Spleen (tissue), 11 donors: ENCODE results near the gene RFX4. TPM values are rescaled to one million over a fixed set of nuclear protein-coding genes. Genes with fewer than 3 reads are reported as not detected.

Experiments used
- DNase-seq: peaks from one replicate; pipeline ENCODE4 v3.0.0-alpha.2; 2020
- H3K27ac ChIP-seq, 8 donors: fragments of 200-600 bp; sonication (generic) in 7 of 8; 1 replicate in 4 of 8; 2 replicates in 4 of 8; pipeline versions ENCODE4 v1.5.0 to v1.8.0; 2016 to 2021; ENCODE audit warnings: inconsistent platforms in 4 of 8, mild to moderate bottlenecking in 4 of 8, moderate library complexity in 1 of 8
- H3K27me3 ChIP-seq, 7 donors: fragments of 200-600 bp; sonication (generic) in 6 of 7; replicated peaks in 1 of 7; 1 replicate in 4 of 7; 2 replicates in 3 of 7; pipeline versions ENCODE4 v1.5.0 to v1.8.0; 2016 to 2021; ENCODE audit warnings: inconsistent platforms in 3 of 7, mild to moderate bottlenecking in 1 of 7
- H3K36me3 ChIP-seq, 6 donors: fragments of 200-600 bp; sonication (generic) in 5 of 6; 1 replicate in 4 of 6; 2 replicates in 2 of 6; pipeline versions ENCODE4 v1.5.0 to v1.8.0; 2016 to 2021; ENCODE audit warnings: inconsistent platforms in 2 of 6
- H3K4me1 ChIP-seq, 6 donors: fragments of 200-600 bp; sonication (generic) in 5 of 6; 1 replicate in 3 of 6; 2 replicates in 3 of 6; pipeline versions ENCODE4 v1.5.0 to v1.8.0; 2016 to 2021; ENCODE audit warnings: inconsistent platforms in 3 of 6
- H3K4me3 ChIP-seq, 8 donors: fragments of 200-600 bp; sonication (generic) in 7 of 8; 1 replicate in 4 of 8; 2 replicates in 4 of 8; pipeline versions ENCODE4 v1.5.0 to v1.8.0; 2016 to 2021; ENCODE audit warnings: inconsistent platforms in 4 of 8, mild to moderate bottlenecking in 4 of 8, moderate library complexity in 2 of 8
- H3K9me3 ChIP-seq, 8 donors: fragments of 200-600 bp; sonication (generic) in 7 of 8; 1 replicate in 4 of 8; 2 replicates in 4 of 8; pipeline versions ENCODE4 v1.5.0 to v1.8.0; 2016 to 2021; ENCODE audit warnings: inconsistent platforms in 4 of 8
- CTCF ChIP-seq, 11 experiments: fragments of 200-600 bp in 7 of 11; fragments of 450-650 bp in 4 of 11; sonication (generic) in 4 of 11; IDR thresholded peaks in 8 of 11; conservative IDR thresholded peaks in 3 of 11; 1 replicate in 7 of 11; 2 replicates in 4 of 11; pipeline versions ENCODE4 v1.4.0 to v1.8.0; 2016 to 2021; ENCODE audit warnings: antibody characterized with exemption in 11 of 11, inconsistent platforms in 4 of 11, mild to moderate bottlenecking in 1 of 11
- POLR2A ChIP-seq, 3 donors: fragments of 450-650 bp; IDR thresholded peaks; one replicate each; pipeline ENCODE4 v1.5.1; 2017; ENCODE audit warnings: antibody characterized with exemption in 3 of 3, mild to moderate bottlenecking in 1 of 3
- POLR2AphosphoS5 ChIP-seq, 3 donors: sonication (generic); formaldehyde crosslinking; IDR thresholded peaks; one replicate each; pipeline ENCODE4 v1.5.1; 2017; ENCODE audit warnings: antibody characterized with exemption in 3 of 3
- WGBS, 5 donors: extraction: QIAGEN DNeasy Blood & Tissue Kit in 3 of 5; methylation state at CpG; one replicate each; pipeline versions ENCODE4 v1.1.5 to v1.1.7; 2013 to 2018; 5-methylcytosine and 5-hydroxymethylcytosine counted together
- intact Hi-C: fragments of 100-400 bp; cut with DNase I; formaldehyde crosslinking; loops from one replicate; pipeline ENCODE4 v1.15.0; 2023; ENCODE audit warnings: low total_unique reads
- polyA plus RNA-seq, 3 donors: library from polyadenylated mRNA; stranded (reverse); fragments of 200-250 nt; gene quantifications; one replicate each; pipeline ENCODE4 v1.2.1, GENCODE V29; 2013
- total RNA-seq, 7 donors: library from RNA; depleted of rRNA in 3 of 7; stranded (reverse); fragments of >200 nt in 3 of 7; fragmentation: NEBNext Ultra II Directional in 4 of 7; extraction: Animal tissue kit (Norgen Biotek cat#: 25700) in 4 of 7; gene quantifications; one replicate each; pipeline versions ENCODE4 v1.1.0 to v1.2.1, GENCODE V29; 2016 to 2021
- donor health status: healthy with polysubstance abuse.
- donor health status: DM: no; HTN: no; CAD: no; lungs with moderate emphysema.
- donor health status: DM: no; HTN: no; CAD: no.
- donor health status: Bipolar disorder and iron deficiency.
- donor health status: healthy.
- donor health status: DM: no; HTN: no; CAD: no.
- donor health status: DM: yes; HTN: yes; CAD: no.

RFX4 gene
- total and polyA plus RNA-seq, 10 donors: not detected

- no peaks in the 10 kb centered on the region for H3K36me3 ChIP-seq
- H3K4me1 ChIP-seq: no peaks in the 10 kb centered on the region
- peaks cover 0 to 13% (median 0%) of the 10 kb centered on the region in 7 donors for H3K27me3 ChIP-seq
- H3K9me3 ChIP-seq: no peaks in the 10 kb centered on the region
- DNase-seq: no peak
- H3K4me3 ChIP-seq: no peak overlapping the region
- WGBS, 5 donors: 67 to 76% (median 72%) methylated on average over 12 of the region's 12 CpGs
- no peak for TF ChIP-seq POLR2A (IDR thresholded peaks at IDR 0.05)
- TF ChIP-seq POLR2AphosphoS5 (IDR thresholded peaks at IDR 0.05): no peak
- no peak for TF ChIP-seq CTCF (IDR thresholded peaks at IDR 0.05 in 8 of 11, conservative IDR thresholded peaks at IDR 0.05 in 3 of 11)
- H3K27ac ChIP-seq: no peak overlapping the region
- intact Hi-C loops: no loop called here
These were observed 47.2 kb downstream of the RFX4 start for GRCh38 chr12:106629797-106630659.

DNA sequence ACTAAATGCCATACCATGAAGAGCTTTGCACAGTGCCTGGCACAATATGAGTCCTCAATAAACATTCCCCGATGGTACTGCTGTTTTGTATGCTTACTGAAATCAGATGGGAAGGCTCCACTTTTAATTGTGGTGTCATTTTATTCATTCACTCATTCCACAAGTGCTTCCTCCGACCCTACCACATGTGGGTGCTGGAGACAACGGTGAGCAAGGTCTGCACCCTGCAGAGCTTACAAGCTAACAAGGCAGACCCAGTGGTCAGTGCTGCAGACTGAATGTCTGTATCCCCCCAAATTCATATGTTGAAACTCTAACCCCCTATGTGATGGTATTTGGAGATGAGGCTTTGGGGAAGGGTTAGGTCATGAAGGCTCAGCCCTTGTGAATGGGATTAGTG is 48.3 kb downstream of the RFX4 start:
- no peak overlapping the region for H3K4me3 ChIP-seq
- H3K36me3 ChIP-seq: no peaks in the 10 kb centered on the region
- no peak for TF ChIP-seq CTCF (IDR thresholded peaks at IDR 0.05 in 8 of 11, conservative IDR thresholded peaks at IDR 0.05 in 3 of 11)
- no peak for TF ChIP-seq POLR2A (IDR thresholded peaks at IDR 0.05)
- TF ChIP-seq POLR2AphosphoS5 (IDR thresholded peaks at IDR 0.05): no peak
- peaks cover 0 to 17% (median 0%) of the 10 kb centered on the region in 7 donors for H3K27me3 ChIP-seq
- no peaks in the 10 kb centered on the region for H3K4me1 ChIP-seq
- no peak overlapping the region for H3K27ac ChIP-seq
- no peaks in the 10 kb centered on the region for H3K9me3 ChIP-seq
- WGBS, 5 donors: 65 to 75% (median 73%) methylated on average over 3 of the region's 3 CpGs
- intact Hi-C loops: no loop called here
- DNase-seq: no peak

- H3K27ac ChIP-seq: no peak overlapping the region
- H3K9me3 ChIP-seq: no peaks in the 10 kb centered on the region
- no peaks in the 10 kb centered on the region for H3K4me1 ChIP-seq
- WGBS, 5 donors: 42 to 81% (median 59%) methylated on average over 2 of the region's 2 CpGs
- intact Hi-C loops: no loop called here
- TF ChIP-seq POLR2A (IDR thresholded peaks at IDR 0.05): no peak
- TF ChIP-seq CTCF (IDR thresholded peaks at IDR 0.05 in 8 of 11, conservative IDR thresholded peaks at IDR 0.05 in 3 of 11): no peak
- TF ChIP-seq POLR2AphosphoS5 (IDR thresholded peaks at IDR 0.05): no peak
- H3K27me3 ChIP-seq: peaks cover 0 to 23% (median 0%) of the 10 kb centered on the region in 7 donors
- no peak for DNase-seq
- H3K36me3 ChIP-seq: no peaks in the 10 kb centered on the region
- no peak overlapping the region for H3K4me3 ChIP-seq
These were observed 49.0 kb downstream of the RFX4 start for GRCh38 chr12:106631797-106632196.

- Histone ChIP-seq H3K36me3 (no peaks in the 10 kb centered on the region), H3K4me1 (no peaks in the 10 kb centered on the region), H3K4me3 (no peak overlapping the region), H3K27ac (no peak overlapping the region), H3K9me3 (no peaks in the 10 kb centered on the region), H3K27me3 (peaks cover 0 to 23% (median 0%) of the 10 kb centered on the region in 7 donors)
- DNase-seq: no peak
- 81 to 93% (median 86%) methylated on average over 7 of the region's 7 CpGs for WGBS, 5 donors
- intact Hi-C loops: no loop called here
- TF ChIP-seq POLR2A (IDR thresholded peaks at IDR 0.05) (no peak), CTCF (IDR thresholded peaks at IDR 0.05 in 8 of 11, conservative IDR thresholded peaks at IDR 0.05 in 3 of 11) (no peak), POLR2AphosphoS5 (IDR thresholded peaks at IDR 0.05) (no peak)
These were observed 50.1 kb downstream of the RFX4 start for GRCh38 chr12:106632797-106633450.
